Right lung (tissue), 5 donors: ENCODE results near the gene ASAP2. TPM values are rescaled to one million over a fixed set of nuclear protein-coding genes. Genes with fewer than 3 reads are reported as not detected.

Experiments used
- DNase-seq, 2 donors: peaks; one replicate each; pipeline ENCODE4 v3.0.0-alpha.2; 2013
- polyA plus RNA-seq, 5 donors: library from polyadenylated mRNA; unstranded; fragments of 120-200 nt; gene quantifications; one replicate each; pipeline versions ENCODE4 v1.2.1 to v1.2.3, GENCODE V29; 2013; ENCODE audit warnings: inconsistent platforms in 1 of 5, low replicate concordance in 1 of 5; ENCODE audit not compliant: insufficient read length in 5 of 5, insufficient read depth in 1 of 5

Gene ASAP2
- polyA plus RNA-seq, 5 donors = 22.4 to 36.3 (median 33.7) TPM

GRCh38 chr2:9400268-9401058 lies 193.9 kb downstream of the ASAP2 start:
- no peak for DNase-seq

- no peak for DNase-seq
Observed at GRCh38 chr2:9401059-9401547, 194.5 kb downstream of the ASAP2 start.

GRCh38 chr2:9401646-9402371 lies 195.2 kb downstream of the ASAP2 start:
- DNase-seq = no peak

- DNase-seq = no peak
Observed at GRCh38 chr2:9403924-9404323, 197.3 kb downstream of the ASAP2 start.

- no peak for DNase-seq
Observed at GRCh38 chr2:9404451-9404850, 197.8 kb downstream of the ASAP2 start.

GRCh38 chr2:9405636-9406035 lies 199.0 kb downstream of the ASAP2 start:
- DNase-seq = no peak

GRCh38 chr2:9406529-9407362 lies 200.1 kb downstream of the ASAP2 start:
- DNase-seq = no peak

GRCh38 chr2:9407363-9407811 lies 200.8 kb downstream of the ASAP2 start:
- no peak for DNase-seq

GRCh38 chr2:9408641-9409151 lies 202.1 kb downstream of the ASAP2 start:
- no peak for DNase-seq

- no peak for DNase-seq
Observed at GRCh38 chr2:9410108-9410507, 203.5 kb downstream of the ASAP2 start.

- DNase-seq = no peak
Observed at GRCh38 chr2:9412781-9413180, 206.2 kb downstream of the ASAP2 start.

GRCh38 chr2:9415516-9416169 lies 209.0 kb downstream of the ASAP2 start:
- no peak for DNase-seq

- no peak for DNase-seq
Observed at GRCh38 chr2:9416267-9416961, 209.8 kb downstream of the ASAP2 start.

- no peak for DNase-seq
Observed at GRCh38 chr2:9416962-9417316, 210.3 kb downstream of the ASAP2 start.

- no peak for DNase-seq
Observed at GRCh38 chr2:9417725-9418124, 211.1 kb downstream of the ASAP2 start.

GRCh38 chr2:9418746-9419145 lies 212.1 kb downstream of the ASAP2 start:
- DNase-seq = no peak

GRCh38 chr2:9419541-9419940 lies 212.9 kb downstream of the ASAP2 start:
- no peak for DNase-seq

- no peak for DNase-seq
Observed at GRCh38 chr2:9420495-9420894, 213.9 kb downstream of the ASAP2 start.

GRCh38 chr2:9422321-9423099 lies 215.9 kb downstream of the ASAP2 start:
- peak in 1 of 2 donors; percentile 12 for DNase-seq
